LNCaP clone FGC (cell line): ENCODE measurements around the gene FMNL1.

ENCODE experiments used
- DNase-seq: peaks from one replicate; pipeline ENCODE4 v3.0.0-alpha.2; 2011; ENCODE audit warnings: low read depth
- H3K4me3 ChIP-seq: 2 replicates; pipeline ENCODE4 v1.5.1; 2011; ENCODE audit warnings: mild to moderate bottlenecking, low read depth, low read length, control low read depth
- CTCF ChIP-seq: IDR thresholded peaks from 2 replicates; pipeline ENCODE4 v1.5.1; 2012; ENCODE audit warnings: mild to moderate bottlenecking; ENCODE audit not compliant: control insufficient read depth, insufficient read depth; ENCODE audit errors: extremely low read depth

FMNL1 gene

GRCh38 chr17:45291171-45291805, 69.6 kb downstream of the FMNL1 start:
- DNase-seq: no peak
- no peak for TF ChIP-seq CTCF
- H3K4me3 ChIP-seq: no peak overlapping the region

- DNase-seq: no peak
- no peak overlapping the region for H3K4me3 ChIP-seq
- no peak for TF ChIP-seq CTCF
These were observed 71.2 kb downstream of the FMNL1 start for GRCh38 chr17:45292696-45293412.

- peak; percentile 79 for DNase-seq
- peak; percentile 42 for TF ChIP-seq CTCF
- peak overlapping the region; percentile 20 for H3K4me3 ChIP-seq
These were observed 71.9 kb downstream of the FMNL1 start for GRCh38 chr17:45293413-45294211.

- DNase-seq: peak; percentile 98
- H3K4me3 ChIP-seq: peak overlapping the region; percentile 20; the same call in 1 of the 2 replicates
- no peak for TF ChIP-seq CTCF
These were observed 72.8 kb downstream of the FMNL1 start for GRCh38 chr17:45294506-45294905.

GRCh38 chr17:45296003-45296832, 74.5 kb downstream of the FMNL1 start:
- DNase-seq: no peak
- no peak for TF ChIP-seq CTCF
- H3K4me3 ChIP-seq: no peak overlapping the region

GRCh38 chr17:45296833-45297124, 75.1 kb downstream of the FMNL1 start:
- peak; percentile 93 for DNase-seq
- no peak overlapping the region for H3K4me3 ChIP-seq
- no peak for TF ChIP-seq CTCF
